ENCODE measurements around the gene RIF1.

RIF1 gene

DNA sequence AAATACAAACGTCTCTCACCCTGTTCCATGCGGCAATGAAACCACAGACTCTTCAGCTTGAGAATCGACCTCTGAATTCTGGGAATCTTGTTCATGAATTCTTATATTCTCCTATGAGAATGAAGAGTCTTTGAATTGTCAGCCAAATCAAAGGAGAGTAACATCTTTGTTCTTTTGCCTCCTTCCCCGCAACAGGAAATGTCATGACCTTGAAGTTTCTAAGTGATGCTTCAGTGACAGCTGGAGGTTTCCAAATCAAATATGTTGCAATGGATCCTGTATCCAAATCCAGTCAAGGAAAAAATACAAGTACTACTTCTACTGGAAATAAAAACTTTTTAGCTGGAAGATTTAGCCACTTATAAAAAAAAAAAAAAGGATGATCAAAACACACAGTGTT lies 30.5 kb upstream of the RIF1 start:
- Mint-ChIP-seq H3K27me3 (ENCODE audit: low read depth) (peaks cover 4% of the 10 kb centered on the region), H3K4me1 (peaks cover 4% of the 10 kb centered on the region), H3K9me3 (no peaks in the 10 kb centered on the region), H3K36me3 (ENCODE audit: low read depth) (no peaks in the 10 kb centered on the region), H3K27ac (no peak overlapping the region), H3K4me3 (no peak overlapping the region)
- TF ChIP-seq, protein P1, sequence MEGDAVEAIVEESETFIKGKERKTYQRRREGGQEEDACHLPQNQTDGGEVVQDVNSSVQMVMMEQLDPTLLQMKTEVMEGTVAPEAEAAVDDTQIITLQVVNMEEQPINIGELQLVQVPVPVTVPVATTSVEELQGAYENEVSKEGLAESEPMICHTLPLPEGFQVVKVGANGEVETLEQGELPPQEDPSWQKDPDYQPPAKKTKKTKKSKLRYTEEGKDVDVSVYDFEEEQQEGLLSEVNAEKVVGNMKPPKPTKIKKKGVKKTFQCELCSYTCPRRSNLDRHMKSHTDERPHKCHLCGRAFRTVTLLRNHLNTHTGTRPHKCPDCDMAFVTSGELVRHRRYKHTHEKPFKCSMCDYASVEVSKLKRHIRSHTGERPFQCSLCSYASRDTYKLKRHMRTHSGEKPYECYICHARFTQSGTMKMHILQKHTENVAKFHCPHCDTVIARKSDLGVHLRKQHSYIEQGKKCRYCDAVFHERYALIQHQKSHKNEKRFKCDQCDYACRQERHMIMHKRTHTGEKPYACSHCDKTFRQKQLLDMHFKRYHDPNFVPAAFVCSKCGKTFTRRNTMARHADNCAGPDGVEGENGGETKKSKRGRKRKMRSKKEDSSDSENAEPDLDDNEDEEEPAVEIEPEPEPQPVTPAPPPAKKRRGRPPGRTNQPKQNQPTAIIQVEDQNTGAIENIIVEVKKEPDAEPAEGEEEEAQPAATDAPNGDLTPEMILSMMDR (IDR thresholded peaks at IDR 0.05; ENCODE audit: unreplicated experiment in 3 of 3): no peak

DNA sequence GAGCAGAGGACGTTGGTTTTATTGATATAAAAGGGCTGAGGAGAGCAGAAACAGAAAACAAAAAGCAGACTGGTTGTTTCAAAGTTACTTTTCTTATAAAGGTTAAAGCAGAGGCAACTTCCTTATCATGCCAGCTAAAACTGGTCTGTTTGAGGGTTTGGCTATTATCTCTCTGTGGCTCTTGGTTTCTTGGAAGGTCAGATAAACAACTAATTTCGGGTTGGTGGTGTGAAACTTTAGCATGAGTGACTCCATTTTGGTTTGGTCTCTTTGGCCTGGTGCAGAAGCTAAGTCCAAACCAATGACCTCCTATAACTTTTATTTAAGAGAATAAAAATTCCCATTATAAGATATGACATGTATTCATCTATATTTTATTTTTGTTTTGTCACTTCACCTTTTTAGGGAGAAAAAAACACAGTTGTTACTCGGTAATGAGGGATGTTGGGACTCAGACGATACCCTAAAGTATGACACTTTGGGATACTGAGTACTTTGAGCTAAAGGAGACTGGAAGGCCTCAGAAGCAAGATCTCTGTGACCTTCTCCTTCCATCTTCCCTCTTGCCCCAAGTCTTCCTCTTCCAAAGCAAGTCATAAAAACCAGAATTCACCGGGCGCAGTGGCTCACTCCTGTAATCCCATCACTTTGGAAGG lies 29.0 kb upstream of the RIF1 start:
- Mint-ChIP-seq H3K4me3 (no peak overlapping the region), H3K4me1 (no peaks in the 10 kb centered on the region), H3K9me3 (no peaks in the 10 kb centered on the region), H3K27ac (no peak overlapping the region), H3K36me3 (ENCODE audit: low read depth) (no peaks in the 10 kb centered on the region), H3K27me3 (ENCODE audit: low read depth) (peaks cover 4% of the 10 kb centered on the region)
- TF ChIP-seq, protein P1 (IDR thresholded peaks at IDR 0.05; ENCODE audit: unreplicated experiment in 3 of 3): no peak

DNA sequence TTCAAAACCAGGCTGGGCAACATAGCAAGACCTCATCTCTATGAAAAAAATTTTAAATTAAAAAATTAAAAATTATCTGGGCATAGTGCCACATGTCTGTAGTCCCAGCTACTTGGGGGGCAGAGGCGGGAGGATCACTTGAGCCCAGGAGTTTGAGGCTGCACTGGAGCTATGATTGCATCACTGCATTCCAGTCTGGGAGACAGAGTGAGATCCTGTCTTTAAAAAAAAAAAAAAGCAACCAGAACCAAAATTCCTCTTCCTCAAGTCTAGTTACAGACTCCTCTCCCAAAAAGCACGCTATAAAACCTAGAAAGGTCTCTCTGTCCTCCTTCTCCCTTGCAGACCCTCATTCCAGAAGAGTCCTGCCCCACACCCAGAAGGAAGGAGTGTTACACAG lies 28.4 kb upstream of the RIF1 start:
- TF ChIP-seq, protein P1 (IDR thresholded peaks at IDR 0.05; ENCODE audit: unreplicated experiment in 3 of 3): no peak
- no peak overlapping the region for H3K27ac Mint-ChIP-seq
- H3K4me1 Mint-ChIP-seq: no peaks in the 10 kb centered on the region
- H3K4me3 Mint-ChIP-seq: no peak overlapping the region
- no peaks in the 10 kb centered on the region for H3K9me3 Mint-ChIP-seq
- H3K27me3 Mint-ChIP-seq (ENCODE audit: low read depth): peaks cover 4% of the 10 kb centered on the region
- H3K36me3 Mint-ChIP-seq (ENCODE audit: low read depth): no peaks in the 10 kb centered on the region

DNA sequence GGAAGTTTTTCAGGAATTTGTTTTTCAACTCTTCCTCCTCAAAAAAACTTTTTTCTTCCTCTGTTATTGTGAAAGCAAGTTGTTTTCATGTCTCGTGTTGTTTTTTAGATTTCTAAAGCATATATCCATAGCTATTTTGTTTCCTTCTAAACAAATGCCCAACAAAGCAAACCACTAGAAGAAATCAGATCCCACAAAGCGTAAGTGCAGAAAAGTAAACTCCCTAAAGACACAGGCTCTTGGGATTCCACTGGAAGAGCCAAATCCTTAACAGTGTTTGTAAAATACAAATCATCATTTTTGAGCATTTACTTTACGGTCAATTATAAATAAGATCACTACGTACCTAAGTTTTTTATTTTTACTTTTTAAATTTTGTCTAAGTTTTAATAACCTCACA lies 21.7 kb upstream of the RIF1 start:
- peaks cover 3% of the 10 kb centered on the region for H3K9me3 Mint-ChIP-seq
- H3K4me1 Mint-ChIP-seq: no peaks in the 10 kb centered on the region
- H3K4me3 Mint-ChIP-seq: no peak overlapping the region
- peaks cover 3% of the 10 kb centered on the region for H3K27me3 Mint-ChIP-seq (ENCODE audit: low read depth)
- H3K27ac Mint-ChIP-seq: no peak overlapping the region
- TF ChIP-seq, protein P1 (IDR thresholded peaks at IDR 0.05; ENCODE audit: unreplicated experiment in 3 of 3): no peak
- no peaks in the 10 kb centered on the region for H3K36me3 Mint-ChIP-seq (ENCODE audit: low read depth)

DNA sequence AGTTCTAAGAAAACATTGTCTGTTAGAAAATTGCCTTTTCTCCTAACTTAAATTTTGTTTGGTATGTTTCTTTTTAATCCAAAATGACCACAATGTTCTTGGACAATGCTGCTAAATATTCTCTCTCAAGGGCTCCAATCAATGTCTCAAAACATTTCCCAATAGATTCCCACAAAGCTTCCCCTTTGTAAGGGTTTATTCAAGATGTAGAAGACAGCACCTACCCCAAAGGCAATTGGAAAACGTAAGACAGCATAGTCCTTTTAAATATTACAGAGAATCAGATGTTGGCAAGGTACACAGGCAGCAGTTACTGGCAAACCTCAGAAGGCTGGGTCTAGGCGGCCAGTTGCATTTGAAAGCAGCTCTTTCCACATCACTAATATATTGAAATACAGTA lies 18.3 kb upstream of the RIF1 start:
- no peaks in the 10 kb centered on the region for H3K36me3 Mint-ChIP-seq (ENCODE audit: low read depth)
- TF ChIP-seq, protein P1 (IDR thresholded peaks at IDR 0.05; ENCODE audit: unreplicated experiment in 3 of 3): no peak
- no peak overlapping the region for H3K4me3 Mint-ChIP-seq
- H3K9me3 Mint-ChIP-seq: peaks cover 3% of the 10 kb centered on the region
- H3K27ac Mint-ChIP-seq: no peak overlapping the region
- H3K27me3 Mint-ChIP-seq (ENCODE audit: low read depth): peaks cover 3% of the 10 kb centered on the region
- no peaks in the 10 kb centered on the region for H3K4me1 Mint-ChIP-seq

DNA sequence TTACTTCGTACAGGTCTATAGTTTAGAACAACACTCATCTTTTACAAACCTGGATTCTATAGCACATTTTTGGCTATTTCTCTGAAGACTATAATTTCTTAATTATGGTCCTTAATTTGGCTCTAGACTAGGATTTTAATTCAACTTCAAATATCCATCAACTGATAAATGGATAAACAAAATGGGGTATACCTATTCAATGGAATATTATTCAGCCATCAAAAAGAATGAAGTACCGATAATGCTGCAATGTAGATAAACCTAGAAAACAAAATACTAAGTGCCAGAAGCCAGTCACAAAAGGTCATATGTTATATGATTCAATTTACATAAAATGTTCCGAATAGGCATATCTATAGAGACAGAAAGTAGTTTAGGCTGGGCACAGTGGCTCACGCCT lies 15.2 kb upstream of the RIF1 start:
- Mint-ChIP-seq H3K4me3 (no peak overlapping the region), H3K4me1 (no peaks in the 10 kb centered on the region), H3K9me3 (peaks cover 3% of the 10 kb centered on the region), H3K36me3 (ENCODE audit: low read depth) (no peaks in the 10 kb centered on the region), H3K27ac (no peak overlapping the region), H3K27me3 (ENCODE audit: low read depth) (peaks cover 3% of the 10 kb centered on the region)
- TF ChIP-seq, protein P1 (IDR thresholded peaks at IDR 0.05; ENCODE audit: unreplicated experiment in 3 of 3): no peak
